Activated gamma-delta T cell treated with Interleukin-2 at 50 U/mL for 16 hours (primary cell): Measurements from ENCODE around the gene HOXD10.

ENCODE experiments used
- DNase-seq: peaks from one replicate; pipeline ENCODE4 v3.0.0-alpha.2; 2020

The HOXD10 gene

DNA sequence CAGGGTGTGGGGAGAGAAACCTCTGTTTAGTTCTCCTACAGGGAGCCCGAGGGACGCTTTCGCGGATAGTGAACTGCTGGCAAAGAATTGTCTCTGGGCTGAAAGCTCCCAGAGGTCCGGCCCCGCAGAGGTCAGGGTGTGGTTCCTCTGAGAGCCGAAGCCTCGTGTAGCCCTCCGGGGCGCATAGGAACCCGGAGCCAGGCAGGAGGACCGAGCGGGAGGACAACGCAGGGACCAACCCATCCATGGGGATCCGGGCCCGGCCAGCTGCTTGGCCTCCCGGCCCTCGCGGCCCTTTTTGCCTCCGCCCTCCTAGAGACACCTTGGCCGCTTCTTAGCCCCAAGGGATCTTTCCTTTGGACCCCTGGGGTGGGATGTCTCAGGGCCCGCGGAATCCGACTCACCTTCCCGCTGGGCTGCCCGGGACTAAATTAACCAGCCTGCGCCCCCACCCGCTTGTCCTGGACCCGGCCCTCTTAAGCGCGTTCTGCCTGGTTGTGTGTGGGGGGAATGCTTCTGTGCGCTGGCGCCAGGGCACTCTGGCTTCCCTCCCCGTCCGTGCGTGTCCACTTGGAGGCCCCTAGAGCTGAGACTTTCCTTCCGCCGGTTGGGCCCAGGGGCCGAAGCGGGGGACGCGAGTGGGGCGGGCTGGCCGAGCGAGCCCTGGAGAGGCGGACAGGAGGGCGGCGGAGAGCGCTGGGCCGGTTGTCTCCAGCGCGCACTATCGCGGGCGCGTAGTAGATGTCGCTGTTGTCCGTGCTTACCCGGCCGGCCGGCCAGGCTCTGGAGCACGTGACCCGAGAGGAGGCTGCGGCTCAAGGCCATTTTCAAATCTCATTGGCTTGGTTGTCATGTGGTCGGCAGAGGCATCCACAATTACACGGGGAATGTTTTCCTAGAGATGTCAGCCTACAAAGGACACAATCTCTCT is at the start of gene HOXD10:
HOXD10 (plus strand) TSS at position 896 of the 931 bp plus-strand sequence. CDS start 56 bp downstream, outside the sequence.
- DNase-seq = no peak

DNA sequence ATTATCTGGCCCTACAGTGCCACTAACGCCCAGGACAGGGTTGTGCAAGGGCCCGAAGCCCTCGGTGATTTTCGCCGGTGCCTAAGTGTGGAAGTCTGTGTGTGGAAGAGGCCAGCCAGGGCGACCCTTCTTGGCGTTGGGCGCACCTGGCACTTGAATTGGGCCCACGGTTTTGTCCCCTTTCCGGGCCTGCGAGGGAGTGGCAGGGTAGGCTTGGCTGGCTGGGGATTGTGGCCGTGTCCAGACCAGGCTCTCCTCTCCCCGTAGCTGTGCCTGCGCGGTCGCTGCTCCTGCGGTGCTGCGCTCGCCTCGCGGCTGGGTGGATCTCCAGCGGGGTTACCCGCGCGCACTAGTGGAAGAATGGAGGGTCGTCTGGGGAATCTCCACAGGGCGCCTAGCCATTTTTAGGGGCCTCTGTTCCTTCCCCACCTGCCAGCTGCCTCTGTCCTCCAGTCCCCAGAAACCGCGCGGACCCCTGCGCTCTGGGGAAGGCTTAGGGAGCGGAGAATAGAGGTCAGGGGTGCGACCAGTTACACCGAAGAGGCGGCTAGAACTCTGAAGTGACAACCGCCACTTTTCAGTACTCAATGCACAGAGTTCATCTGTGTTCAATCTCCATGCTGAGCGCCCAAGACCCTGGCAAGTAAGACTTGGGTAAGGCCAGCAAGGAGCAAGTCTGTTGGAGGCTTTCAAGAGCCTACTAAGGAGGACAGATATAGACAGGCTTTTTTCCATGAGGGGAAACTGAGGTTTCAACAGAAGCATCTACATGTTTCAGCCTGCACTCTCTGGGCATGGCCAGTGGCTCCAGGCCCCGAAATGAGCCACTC is 48.8 kb upstream of the HOXD10 start:
- DNase-seq = no peak

DNA sequence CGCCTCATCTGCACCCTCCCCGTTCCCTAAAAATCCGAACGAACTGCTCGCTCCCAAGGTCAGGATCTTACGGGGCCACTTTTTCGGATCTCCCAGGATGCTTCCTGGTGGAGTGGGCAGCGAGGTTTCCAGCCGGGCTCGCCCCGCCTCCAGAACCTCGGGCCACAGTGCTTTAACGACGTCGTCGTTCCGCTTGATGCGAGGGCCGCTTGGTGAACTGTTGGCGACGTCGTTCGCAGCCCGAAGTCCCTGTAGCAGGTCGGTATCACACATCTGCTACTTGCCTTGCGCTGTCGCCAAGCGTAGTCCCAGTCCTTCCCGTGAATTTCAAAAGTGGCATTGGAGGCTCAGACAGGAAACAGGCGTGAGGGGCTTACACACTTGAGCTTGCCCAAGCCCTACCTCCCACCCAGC is 48.2 kb upstream of the HOXD10 start:
- DNase-seq = no peak

DNA sequence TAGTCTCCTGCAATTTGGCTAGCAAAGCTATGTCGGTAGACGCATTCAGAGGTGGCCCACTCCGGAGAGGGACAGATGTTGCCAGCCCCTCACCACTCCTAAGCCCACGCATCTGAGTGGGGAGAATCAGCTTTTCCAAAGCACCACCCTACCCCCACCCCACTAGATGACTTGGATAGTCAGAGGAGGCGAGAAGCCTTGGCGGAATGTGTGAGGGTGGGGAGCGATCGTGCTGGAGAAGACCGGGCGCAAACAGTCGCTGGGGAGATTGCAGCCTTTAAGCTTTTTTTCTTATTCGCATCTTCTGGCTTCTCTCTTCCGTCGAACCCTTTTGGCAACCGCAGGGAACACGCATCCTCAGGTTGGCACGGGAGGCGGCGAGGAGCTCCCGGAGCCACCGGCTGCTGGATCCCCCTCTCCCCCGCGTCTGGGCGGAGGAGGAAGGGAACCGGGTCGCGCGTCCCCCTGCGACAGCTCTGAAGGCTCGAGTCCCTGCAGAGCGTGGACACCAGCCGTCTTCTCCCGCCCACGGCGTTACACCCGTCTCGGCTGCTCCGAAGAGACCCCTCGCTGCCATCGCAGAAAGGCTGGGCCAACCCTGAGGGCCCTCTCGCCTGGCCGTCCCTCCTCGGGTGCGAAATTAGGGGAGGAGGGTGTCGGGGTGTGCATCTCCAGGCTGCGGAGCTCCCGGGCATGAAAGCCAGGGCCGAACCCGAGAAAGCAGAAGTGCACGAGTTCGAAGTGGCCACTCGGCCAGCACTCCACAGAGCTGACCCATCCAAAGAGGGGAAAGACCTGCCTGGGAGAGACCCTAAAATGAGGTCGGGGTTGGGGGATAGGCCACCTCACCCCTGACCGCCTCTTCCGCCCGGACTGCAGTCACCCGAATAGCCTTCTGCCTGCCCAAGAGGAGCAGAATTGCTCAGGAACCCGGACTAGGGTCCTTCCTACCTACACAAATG is 45.0 kb upstream of the HOXD10 start:
- no peak for DNase-seq

DNA sequence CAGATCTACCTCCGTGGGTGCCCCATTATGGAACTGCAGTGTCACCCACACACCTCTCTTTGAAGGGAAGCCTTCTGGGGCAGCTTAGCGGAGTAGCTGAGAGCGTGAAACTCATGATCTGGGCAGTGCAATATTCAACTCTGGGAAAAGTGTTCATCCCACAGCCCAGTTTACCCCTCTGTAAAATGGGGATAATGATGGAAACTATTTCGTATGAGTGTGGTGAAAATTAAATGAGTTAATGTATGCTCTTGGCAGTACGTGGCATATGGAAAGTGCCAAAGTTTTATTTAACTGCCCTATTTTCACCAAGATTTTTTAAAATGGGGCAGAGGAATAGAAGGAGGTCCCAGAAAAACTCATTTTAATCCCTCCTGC is 44.3 kb upstream of the HOXD10 start:
- no peak for DNase-seq

DNA sequence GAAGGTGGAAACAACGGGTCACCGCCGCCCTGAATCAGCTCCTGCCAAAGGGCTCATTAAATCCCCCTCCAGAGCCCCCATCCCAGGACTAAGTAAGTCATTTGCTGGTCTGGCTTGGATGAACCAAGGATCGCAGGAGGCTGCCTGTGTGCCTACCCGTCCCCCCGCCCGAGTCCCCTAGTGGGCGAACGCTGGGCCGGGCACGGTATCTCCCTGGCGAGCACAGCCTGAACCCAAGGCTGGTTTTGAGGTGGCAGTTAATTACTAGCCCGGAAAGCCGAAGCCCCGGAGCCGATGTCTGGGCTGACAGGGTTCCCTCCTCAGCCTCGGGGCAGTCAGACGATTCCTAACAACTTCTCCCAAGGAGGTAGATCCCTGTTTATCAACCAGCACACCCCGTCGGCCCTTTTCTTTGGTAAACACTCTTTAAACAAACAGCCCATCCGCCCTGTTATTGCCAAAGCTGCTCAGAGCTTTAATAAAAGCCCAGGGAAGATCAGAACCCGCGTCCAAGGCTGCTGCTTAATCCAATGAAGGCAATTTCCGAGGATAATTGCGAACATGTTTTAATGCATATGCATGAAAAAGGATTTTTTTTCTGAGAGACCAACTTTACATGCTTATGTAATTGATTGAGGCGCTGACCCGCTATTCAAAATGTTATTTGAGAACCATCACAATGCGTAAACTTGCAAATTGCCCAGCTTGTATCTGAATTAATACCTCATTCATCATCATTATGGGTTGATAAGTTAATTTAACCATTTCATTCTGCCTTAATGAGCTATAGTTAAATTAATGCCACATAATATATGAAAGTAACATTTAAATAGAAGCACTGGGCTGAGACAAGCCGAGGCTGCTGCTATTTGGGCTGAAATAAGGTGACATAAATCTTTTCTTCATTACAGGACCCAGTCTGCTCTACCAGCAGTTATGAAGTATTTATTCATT is 43.4 kb upstream of the HOXD10 start:
- no peak for DNase-seq

DNA sequence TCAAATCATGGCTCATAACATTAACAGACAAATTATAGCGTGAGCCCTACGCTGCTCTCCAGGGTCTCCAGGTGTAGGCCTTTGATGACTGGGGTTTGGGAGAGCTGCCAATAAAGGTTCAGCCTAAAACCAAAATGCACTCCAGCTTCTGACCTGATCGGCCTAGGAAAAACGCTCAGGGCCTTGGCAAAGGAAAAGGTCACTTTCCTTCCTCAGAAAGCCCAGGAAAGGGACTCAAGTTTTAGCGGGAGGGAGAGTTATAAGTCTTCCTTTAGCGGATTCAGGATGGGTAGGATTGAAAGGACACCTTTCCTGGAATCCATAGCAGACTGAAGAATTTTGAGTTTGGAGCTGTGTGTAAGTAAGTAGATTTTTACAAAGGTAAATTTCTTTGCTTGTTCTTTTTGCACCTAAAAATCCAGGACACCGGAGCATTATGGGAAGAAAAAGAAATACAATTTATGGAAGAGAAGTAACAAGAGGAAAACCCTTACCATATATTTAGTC is 41.6 kb upstream of the HOXD10 start:
- DNase-seq = no peak

DNA sequence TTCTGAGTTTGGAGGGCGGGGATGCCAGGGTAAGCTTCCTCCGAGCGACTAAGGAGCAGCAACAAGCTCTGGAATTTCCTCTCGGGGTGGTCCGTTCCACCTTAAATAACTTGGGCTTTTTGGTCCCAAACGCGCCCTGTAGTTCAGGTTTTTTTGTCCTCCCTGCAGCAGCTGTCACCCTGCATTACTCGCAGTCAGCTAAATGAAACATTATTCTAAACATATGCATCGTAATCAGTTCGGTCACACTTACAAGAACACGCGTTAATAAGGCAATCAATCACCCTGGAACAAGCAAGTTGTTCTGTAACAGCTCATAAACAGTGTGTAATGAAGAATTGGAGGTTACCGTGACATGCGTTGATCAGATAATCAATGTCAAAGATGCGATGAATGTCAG is 41.1 kb upstream of the HOXD10 start:
- no peak for DNase-seq

DNA sequence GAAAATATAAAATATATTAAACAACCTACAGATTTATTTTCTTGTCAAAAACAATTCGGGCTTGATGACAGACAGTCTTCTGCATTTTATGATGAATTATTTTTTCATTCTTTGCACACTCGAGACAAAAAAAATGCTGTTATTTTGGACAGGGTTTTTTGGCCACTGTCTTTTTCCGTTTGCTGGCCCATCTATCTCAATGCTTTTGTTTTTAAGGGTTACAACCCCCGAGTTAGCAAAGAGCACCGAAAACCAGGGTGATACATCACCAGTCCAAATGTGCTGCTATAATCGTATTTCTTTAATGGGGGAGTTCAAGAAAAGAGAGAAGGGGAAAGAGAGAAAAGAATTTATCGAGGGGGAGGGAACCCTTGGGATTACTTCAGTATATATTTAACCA is 40.5 kb upstream of the HOXD10 start:
- no peak for DNase-seq

DNA sequence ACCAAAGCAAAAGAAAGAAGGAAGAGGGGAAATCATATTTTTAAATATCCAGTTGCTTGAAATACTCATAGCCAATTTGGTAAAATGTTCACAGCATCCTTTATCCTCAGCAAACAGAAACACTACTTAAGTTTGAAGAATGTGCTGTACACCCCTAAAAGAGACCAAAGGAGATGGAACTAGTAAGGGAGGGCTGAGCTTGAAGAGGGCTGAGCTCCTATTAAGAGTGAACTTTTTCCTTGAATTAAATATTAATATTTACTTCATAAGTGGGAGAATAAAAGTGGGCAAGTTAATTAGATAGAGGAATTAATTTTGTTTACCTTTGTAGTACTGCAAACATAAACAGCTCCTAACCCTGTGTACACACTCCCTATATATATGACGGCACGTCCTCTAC is 39.8 kb upstream of the HOXD10 start:
- DNase-seq = no peak

DNA sequence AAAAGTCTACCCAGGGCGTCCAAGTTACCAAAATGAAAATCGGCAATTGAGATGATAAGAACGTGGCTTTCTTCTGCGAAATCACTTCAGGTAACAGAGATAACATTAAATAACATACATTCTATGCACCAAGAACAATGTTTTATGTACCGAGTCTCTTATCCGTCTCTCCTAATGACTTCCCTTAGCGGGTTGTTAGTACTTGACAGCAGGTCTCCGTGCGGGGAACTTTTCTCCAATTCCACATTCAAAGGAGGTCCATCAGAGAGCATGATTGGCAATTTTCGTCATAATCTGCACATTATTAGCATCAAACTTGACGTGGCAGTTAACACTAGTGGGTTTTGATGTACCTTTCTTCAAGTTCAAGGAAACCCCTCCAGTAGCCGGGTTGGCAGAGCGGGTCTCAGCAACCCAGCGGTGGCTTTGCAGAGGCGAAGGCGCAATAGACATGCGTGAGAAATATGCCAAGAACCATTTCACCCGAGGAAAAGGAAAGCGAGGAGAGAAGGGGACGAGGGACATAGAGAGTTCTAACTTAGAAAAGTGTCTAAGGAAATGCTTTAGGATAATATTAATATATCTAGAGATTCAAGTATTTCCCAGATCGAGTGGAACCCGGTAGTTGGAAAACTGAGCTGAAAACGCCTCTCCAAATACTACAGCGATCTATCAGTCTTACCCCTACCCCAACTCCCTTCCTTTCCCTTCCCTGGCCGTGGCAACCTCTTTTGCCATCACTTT is 37.9 kb upstream of the HOXD10 start:
- DNase-seq = no peak

DNA sequence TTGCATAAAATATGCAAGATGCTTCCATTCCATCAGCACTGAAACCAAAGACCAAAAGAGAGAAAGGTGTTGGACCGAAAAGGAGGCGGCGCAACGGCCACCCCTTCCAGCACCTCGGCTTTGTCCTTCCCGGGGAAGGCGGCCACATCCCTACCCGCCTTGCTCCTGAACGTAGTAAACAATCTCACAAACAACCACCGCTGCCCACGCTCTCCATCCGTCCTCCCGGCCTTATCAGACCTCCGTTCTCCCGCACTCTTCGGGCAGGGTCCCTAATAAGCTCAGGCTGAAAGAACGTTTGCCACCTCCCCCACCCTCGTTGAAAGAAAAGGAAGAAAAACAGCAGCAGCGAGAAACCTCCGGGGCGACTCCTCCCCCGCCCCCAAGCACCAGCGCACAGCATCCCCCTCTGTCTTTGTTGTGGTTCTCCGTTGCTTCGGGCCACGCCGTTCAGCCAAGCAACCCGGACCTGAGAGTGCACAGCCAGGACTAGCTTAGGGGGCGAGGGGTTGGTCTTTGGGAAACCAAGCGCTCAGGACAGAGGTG is 37.2 kb upstream of the HOXD10 start:
- no peak for DNase-seq

DNA sequence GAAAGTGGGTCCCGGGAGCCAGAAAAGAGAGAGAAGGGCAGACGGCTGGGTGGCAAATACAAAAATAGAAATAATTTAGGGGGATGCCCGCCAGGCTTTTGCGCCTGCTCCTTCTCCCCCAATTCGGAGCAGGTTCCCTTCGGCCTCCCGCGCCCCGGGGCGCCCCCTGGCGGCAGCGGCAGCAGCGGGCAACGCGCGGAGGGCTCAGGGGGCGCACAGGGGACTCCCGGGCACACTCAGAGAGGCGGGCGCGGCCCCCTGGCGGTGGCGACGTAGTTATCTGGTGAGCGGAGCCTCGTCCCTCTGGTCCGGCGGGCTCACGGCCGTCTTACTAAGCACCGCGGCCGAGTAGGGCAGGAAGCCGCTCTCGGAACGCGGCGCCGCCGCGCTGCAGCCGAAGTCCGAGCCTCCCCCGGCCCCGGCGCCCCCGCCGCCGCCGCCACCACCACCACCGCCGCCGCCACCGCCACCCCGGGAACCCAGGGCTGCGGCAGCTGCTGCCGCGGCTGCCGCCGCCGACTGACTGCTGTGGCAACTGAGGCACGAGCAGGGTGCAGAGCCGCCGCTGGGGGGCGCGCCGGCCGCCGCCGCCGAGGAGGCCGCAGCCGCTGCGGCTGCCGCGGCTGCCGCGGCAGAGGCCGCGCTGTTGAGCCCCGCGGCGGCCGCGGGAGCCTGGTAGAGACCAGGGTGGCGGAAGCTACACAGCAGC is 36.6 kb upstream of the HOXD10 start:
- no peak for DNase-seq

DNA sequence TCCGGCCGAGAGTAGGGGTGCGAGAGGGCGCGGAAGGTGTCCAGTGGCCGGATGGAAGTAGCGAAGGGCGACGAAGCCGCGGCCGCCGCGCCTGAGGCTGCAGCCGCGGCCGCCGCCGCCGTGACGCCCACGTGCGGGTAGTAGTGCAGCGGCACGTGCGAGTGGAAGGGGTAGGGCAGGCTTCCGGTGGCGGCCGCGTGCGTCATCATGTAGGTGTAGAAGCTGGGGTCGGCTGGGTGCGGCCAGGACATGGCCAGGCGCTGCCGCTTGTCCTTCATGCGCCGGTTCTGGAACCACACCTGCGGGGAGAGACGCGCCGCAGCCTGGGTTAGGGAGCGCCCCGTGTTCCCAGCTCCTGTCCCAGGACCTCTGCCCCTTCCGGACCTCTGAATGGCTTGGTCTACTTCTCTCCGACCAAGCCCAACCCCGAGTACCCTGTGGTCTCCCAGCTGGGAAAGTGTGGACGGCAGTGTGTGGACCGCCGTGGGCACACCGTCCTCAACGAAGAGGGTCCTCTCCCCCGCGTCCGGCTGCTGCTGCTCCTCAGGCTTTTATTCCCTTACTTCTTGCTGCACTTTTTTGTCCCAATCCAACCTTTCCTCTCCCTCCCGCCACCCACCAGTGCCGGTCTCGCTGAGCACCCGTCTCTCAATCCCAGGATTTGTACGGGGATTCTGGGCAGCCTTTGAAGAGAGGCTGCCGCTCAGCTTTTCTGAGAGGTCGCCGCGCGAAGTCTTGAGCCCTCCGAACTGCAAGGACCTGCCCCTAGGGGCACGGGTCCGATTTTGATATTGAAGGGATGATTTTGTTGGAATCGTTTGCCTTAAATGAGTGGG is 35.8 kb upstream of the HOXD10 start:
- no peak for DNase-seq

DNA sequence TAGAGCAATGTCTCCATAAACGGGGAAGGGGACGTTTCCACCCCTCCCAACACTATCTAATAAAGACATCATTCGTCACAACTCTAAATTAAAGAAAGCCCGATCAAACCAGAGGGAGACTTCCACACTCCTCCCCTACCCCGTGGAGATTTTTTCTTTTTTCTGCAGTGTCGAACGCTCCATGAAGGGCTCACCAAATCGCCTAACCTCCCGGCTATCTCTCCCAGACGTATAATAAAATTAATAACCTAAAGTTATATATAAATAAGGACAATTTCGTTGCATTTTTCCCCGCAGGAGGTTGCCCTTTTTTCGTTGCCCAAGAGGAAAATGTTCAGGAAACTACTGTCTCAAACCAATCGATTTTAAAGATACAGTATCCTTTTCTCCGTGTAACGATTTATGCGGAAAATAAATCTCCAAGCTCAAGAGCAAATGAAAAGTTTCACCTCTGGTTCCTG is 35.2 kb upstream of the HOXD10 start:
- DNase-seq = no peak

DNA sequence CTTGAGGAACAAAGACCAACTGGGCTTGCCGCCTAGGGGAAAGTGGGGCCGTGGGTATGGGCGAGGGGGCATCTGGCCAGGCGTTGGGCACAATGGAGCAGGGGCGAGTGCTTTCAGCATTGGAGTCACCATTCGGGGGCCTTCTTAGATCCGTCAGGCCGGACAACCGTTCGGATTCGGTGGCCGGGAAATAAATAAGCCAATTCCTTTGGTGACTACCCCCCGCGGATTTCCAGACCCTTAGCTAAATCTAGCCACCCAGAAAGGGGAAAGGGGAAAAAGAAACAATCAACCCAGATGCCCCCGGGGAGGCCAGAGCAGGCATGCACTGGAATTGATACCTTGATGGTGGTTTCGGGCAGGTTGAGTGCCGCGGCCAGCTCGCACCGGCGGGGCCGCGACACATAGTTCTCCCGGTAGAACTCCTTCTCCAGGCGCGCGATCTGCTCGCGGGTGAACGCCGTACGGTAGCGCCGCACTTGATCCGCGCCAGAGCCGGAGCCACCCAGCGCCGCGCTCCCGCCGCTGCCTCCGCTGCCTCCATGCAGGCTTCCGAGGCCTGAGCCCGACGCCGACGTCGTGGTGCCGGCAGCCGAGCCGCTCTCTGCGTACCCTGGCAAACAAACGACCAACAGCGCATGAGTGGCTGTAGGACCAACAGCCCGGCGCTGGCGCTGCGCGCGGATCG is 34.6 kb upstream of the HOXD10 start:
- DNase-seq = no peak

DNA sequence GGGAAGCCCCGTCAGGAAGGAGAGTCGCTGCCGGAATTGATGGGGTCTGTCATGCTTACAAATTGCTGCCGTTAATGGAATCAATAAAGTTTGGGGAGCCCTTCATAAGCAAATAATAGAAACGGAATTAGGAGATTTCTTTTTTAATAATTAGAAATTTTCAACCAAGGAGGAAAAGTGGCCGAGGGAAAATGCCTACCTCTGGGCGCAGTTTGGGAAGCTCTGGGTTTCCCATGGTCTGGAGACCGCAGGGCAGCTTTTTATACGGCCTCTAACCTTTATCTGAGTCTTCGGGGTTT is 34.1 kb upstream of the HOXD10 start:
- DNase-seq = no peak
